HG02610 (cell line): ENCODE data around the gene GET3.
A peak's percentile ranks its signal among the peaks of the same experiment; 100 is the strongest.
"Not testable (repeated sequence)": the region's sequence is repeated elsewhere in the genome, so short reads cannot be mapped to it uniquely, and the experiment has no call there.

Experiments used
- ATAC-seq: cut with Tn5 transposase; IDR thresholded peaks from one replicate; pipeline ENCODE4 v1.9.1; 2021; ENCODE audit warnings: mild to moderate bottlenecking, moderate library complexity; ENCODE audit not compliant: unreplicated experiment

GET3 gene

DNA sequence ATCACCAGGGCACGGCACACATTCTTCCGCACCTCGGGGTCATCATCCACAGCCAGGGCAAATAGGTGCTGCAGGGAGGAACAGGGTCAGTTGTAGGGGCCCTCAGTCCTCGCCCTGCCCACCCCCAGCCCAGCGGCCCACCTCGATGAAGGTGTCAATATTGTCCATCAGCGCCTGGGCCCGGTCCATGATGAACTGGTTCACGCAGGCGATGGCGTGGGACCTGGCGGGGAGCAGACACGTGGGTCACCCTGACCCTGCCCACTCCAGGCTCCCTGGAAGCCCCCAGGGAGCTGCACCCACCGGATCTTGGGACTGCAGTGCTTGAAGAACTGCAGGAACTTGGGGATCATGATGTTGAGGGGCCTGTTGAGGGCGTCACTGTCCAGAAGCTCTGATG is 22.2 kb upstream of the GET3 start:
- no peak for ATAC-seq

DNA sequence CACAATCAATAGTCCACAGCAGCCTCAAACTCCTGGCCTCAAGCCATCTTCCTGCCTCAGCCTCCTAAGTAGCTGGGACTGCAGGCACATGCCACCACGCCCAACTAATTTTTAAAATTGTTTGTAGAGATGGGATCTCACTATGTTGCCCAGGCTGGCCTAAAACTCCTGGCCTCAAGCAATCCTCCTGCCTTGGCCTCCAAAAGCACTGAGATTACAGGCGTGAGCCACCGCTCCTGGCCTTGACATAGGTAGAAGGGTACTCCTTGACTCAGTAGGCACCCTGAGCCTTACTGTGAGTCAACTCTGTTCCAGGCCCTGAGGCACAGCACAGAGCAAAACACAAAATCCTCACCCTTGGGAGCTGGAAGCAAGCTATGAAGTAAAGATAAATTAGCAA is 21.4 kb upstream of the GET3 start:
- no peak for ATAC-seq

- no peak for ATAC-seq
Measured at GRCh38 chr19:12720296-12720695, 17.0 kb upstream of the GET3 start.

DNA sequence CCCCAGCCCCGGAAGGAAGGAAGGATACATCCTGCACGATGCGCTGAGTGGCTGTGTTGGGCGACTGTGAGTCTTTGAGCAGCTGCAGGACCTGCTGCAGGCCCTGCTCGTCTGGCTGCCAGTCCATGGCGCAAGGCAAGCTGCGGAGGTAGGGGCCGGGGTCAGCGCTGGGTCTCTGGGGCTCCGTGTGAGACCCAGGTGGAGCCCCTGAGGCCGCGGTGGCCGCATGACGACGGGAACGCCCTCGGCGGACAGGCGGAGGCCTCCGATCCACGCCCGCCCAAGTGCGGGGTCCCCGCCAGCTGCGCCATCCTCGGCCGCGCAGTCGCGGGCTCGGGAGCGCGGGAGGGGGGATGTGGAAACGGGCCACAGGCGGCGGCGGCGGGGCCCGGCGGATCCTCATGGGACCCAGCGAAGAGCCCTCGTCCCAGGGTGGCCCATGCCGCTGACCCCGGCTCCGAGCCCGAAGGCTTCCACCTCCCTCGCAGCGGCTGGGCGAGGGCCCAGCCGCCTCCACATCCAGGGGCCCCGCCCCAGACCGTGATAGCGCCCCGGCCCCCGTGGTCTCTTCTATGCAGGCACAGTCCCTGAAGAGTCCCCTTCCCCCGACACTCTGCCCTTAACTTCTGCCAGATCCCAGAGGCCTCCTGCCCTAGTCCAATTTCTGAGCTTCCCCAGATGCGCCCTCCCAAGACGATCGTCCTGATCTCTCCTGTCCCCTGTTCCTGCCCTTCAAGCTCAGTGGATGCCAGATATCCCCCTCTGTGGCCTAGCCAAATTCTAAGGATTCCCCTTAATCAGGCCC is 16.2 kb upstream of the GET3 start:
- ATAC-seq: no peak

GRCh38 chr19:12721656-12722565 is 15.4 kb upstream of the GET3 start:
- peak; percentile 9 for ATAC-seq

DNA sequence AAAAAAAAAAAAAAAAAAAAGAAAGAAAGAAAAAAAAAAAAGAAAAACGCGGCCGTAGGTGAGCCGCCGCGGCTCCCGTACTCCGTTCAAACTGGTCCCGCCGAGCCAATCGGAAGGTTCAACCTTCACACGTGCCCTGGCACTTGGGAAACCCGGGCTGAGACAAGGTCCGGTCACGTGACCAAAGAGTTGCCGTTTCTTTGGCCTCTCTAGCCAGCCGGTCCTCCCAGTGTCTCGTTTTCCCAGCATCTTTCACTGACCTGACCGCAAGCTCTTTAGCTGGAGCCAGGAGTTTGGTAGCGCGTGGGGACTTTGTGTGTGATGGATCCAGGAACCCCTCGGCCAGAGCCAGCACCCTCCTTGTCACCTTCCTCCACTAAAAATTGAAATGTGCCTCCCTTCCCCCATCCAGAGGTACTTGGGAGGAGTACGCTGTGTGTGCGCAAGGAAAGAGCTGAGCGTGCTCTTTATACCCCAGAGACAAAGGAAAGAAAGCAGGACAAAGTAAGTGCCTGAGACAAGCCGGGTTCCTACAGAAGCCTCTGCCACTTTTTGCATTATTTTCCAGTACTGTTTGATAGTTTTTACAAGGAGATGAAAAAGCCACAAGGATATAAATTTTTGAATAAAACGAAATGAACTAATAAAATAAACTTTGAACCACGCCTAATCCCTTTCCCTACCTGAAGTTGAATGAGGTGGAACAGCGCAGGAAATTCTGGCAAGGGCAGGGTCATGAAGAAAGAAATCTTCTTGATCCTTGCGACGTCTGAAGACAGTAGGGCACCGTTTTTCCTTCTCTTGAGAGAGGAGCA is 14.5 kb upstream of the GET3 start:
- peak; percentile 68 for ATAC-seq

DNA sequence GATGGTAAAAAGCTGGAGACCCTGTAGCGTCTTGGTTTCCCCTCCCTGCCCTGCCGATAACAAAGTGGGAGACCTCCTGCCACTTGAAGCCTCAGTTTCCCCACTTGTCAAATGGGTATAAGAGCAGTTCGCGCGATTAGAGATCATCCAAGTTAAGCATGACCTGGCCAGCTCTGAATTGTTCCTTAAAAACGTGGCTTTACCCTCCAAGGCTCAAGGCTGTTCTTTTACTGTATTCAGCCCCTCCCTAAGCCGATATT is 14.0 kb upstream of the GET3 start:
- no peak for ATAC-seq

DNA sequence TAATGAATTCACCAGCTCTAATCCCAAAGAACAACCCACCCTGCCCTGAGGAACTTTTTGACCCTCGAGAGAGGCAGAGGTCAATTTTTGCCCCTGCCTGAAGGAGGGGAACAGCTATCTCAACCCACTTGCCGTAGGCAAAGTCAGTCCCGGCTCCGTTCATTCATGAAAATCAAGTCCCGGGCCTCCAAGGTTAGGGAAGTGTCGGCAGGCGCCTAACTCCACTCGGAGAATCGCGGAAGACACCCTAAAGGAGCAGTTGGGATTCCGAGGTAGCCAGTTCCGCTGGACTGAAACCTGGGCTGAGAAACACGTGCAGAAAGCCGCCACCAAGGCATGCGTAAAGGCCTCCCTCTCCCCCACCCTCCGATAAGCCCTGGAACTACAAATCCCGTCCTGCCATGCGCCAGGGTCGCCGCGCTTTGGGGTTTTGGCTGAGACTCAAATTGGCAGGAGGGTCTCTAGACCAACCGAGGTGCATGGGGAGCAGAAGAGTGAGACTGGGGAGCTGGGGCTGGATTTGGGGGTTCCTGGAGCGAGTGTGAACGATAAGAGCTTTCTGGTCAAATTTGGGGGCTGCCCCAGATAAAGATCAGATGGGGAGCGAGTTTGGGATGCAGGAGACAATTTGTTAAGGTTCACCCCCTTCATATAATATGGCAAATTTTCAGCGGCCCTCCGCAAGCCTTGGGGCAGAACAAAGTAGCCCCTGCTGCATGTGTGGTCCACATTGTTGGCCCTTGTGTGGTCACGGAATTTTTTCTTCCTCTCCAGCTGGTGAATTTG is 13.5 kb upstream of the GET3 start, which contains the start of gene TNPO2:
TSS of gene TNPO2 (minus strand) at position 292 of the 786 bp plus-strand sequence. CDS start 2,955 bp downstream, outside the sequence.
- ATAC-seq: no peak

DNA sequence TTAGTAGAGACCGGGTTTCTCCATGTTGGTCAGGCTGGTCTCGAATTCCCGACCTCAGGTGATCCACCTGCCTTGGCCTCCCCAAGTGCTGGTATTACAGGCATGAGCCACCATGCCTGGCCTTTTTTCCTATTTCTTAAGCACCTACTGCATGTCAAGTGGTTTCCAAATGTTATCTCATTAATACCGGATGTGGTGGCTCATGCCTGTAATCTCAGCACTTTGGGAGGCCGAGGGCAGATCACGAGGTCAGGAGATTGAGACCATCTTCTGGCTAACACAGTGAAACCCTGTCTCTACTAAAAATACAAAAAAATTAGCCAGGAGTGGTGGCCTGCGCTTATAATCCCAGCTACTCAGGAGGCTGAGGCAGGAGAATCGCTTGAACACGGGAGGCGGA is 11.7 kb upstream of the GET3 start:
- ATAC-seq: not testable (repeated sequence)

DNA sequence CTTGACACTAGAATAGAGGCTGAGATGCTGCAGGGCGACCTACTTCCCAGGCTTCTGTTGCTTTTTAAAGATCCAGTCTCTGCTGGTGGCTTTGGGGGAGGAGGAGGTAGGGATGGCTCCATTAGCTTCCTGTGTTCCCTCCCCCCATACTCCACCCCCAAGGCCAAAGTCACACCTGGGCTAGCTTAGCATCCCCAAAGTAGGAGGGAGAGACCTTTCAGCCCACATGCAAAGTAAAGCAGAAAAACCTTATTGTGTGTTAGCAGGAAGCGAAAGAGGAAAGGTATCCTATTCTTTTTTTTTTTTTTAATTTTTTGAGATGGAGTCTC is 10.3 kb upstream of the GET3 start:
- no peak for ATAC-seq

DNA sequence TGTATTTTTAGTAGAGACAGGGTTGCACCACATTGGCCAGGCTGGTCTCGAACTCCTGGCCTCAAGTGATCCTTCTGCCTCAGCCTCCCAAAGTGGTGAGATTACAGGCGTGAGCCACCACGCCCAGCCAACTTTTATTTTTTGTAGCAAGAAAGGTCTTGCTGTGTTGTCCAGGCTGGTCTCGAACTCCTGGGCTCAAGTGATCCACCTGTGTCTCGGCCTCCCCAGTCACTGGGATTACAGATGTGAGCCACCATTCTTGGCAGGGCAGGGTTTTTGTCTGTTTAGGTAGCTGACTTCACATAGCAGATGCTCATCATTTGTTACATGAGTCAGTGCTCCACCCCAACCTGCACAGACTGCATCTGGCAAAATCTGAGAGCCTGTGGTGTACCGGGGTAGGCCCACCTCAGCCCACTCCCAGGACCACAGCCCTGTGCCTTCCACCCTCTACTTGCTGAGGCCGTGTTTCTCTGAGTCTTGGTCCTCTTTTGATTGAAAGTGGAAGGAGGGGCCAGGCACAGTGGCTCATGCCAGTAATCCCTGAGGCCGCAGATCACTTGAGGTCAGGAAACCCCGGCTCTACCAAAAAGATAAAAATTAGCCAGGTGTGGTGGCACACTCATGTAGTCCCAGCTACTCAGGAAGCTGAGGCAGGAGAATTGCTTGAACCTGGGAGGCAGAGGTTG is 9.4 kb upstream of the GET3 start:
- no peak for ATAC-seq

GRCh38 chr19:12730064-12730463 is 7.2 kb upstream of the GET3 start:
- ATAC-seq: no peak

DNA sequence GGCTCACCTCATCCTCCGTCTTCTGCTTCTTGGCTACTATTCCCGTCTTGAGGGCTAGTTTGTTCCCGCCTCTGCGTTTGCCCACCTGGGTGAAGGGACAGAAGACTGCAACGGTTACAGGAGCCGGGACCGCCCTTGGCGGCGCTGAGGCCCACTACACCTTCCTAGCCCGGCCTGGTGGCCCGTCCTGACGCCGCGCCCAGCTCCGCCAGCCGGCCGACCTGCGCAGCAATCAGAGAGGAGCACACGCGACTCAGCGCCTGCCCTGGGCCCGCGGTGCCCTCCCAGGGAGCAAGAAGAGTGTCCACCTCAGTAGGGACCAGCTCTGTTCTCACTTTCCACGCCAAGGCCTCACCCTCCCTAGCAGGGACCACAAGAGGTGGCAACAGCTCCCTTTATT is 6.0 kb upstream of the GET3 start:
- ATAC-seq: no peak

DNA sequence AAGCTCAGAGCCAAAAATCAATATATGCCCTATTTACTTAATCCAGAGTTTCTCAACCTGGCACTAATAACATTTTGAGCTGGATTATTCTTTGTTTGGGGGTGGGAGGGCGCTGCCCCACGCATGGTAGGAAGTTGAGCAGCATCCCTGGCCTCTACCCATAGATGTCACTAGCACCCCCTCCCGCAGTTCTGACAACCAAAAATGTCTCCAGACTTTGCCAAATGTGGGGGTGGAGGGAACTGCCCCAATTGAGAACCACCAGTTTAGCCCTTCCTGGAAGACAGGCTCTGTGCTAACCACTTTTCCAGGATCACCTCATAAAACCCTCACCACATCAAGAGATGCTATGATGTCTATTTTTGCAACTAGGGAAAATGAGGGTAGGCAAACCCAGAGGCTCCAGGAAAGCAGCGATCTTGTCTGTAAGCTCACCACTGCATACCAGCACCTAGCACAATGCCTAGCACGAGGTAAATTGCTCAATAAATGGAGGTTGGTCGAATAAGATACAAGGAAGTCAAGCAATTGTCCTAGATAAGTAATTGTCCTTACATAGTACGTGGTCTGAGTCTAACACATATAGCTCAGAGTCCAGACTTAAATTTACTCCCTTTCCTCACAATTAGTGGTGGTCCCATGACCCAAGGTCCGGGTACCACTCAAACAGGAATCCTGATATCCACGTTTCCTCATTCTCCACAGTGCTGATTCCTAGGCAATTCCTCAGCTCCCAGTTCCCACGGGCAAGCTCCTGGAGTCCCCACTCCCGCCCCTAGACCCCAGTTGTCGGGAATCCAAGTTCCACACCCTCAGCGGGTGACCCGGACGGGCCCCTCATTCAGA is 3.7 kb upstream of the GET3 start:
- ATAC-seq: no peak

- ATAC-seq: no peak
Measured at GRCh38 chr19:12737835-12738351, 596 bp downstream of the GET3 start.

DNA sequence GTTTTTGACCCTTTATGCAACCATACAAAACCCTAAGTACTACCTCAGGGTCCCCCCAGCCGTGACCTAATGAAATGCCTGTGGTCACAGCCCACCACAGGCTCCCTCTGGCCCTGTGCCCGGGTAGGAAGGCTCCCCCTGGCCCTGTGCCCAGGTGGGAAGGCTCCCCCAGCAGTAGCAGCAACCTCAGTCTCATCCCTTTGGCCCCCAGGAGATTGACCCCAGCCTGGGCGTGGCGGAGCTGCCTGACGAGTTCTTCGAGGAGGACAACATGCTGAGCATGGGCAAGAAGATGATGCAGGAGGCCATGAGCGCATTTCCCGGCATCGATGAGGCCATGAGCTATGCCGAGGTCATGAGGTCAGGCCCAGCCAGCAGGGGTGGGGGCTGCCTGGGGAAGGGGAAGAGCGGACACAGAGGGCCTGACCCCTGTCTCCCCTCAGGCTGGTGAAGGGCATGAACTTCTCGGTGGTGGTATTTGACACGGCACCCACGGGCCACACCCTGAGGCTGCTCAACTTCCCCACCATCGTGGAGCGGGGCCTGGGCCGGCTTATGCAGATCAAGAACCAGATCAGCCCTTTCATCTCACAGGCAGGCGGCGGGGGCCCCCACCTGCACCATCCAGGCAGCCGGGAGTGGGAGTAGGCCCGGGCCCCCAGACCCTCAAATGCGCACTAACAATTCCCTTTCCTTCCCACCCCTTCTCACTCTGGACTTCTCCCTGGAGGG is 8.0 kb downstream of the GET3 start:
- ATAC-seq: no peak

DNA sequence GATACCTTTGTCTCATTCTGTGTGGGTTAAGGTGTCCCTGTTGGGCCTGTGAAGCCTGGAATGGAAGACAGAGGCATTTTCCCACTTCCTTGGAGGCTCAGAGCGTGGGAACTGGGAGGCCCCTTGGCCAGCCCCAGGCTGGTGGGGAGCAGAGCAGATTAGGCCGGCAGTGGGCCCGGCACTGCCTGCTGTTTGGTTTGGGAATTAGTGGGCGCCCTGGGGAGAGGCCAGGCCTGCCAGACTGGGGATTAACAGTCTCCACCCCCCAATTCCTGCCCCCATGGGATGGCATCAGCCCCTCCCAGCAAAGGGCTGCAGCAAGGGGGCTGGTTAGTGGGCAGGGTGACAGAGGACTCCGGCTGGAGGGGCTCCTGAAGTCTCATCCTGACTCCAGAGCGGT is 11.2 kb downstream of the GET3 start:
- no peak for ATAC-seq

DNA sequence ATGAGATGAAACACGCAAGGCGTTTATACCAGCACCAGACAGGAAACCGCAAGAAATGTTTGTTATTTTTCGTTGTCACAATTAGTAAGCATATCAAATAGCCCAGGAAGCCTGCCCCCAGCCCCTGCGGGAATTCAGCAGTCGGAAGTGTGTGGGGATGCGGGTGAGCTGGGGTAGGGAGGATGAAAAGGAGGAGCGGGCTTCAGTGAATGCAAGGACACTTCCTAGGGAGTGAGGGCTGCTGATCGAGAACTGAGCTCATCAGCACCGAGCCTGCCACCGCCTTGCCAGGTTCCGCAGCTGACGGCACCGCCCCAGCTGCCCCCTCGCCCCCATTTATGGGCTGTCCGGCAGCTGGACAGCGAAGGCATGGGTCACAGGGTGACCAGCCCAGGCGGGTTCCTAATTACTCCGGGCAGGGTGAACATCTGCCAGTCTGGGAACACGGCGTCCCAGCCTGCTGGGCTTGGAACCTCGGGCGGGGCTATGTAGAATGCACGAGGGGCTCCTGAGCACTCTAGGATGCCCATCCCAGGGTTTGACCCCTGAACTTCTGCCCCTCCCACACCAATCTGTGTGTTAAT is 12.7 kb downstream of the GET3 start:
- ATAC-seq: no peak
